Gastroesophageal sphincter (tissue), 3 donors: ENCODE measurements around the gene RAMAC.

Source experiments
- CTCF ChIP-seq, 4 experiments: fragments of 200-600 bp in 2 of 4; fragments of 450-650 bp in 2 of 4; sonication (generic) in 1 of 4; IDR thresholded peaks; one replicate each; pipeline ENCODE4 v1.5.1; 2017 to 2019; ENCODE audit warnings: antibody characterized with exemption in 4 of 4, mild to moderate bottlenecking in 2 of 4, moderate library complexity in 2 of 4
- EP300 ChIP-seq: sonication (generic); formaldehyde crosslinking; IDR thresholded peaks from one replicate; pipeline ENCODE4 v1.6.1; 2017; ENCODE audit warnings: antibody characterized with exemption, mild to moderate bottlenecking
- POLR2A ChIP-seq, 2 donors: fragments of 450-650 bp; IDR thresholded peaks; one replicate each; pipeline ENCODE4 v1.6.1; 2017; ENCODE audit warnings: antibody characterized with exemption in 2 of 2, mild to moderate bottlenecking in 2 of 2, moderate library complexity in 1 of 2
- POLR2AphosphoS5 ChIP-seq: sonication (generic); formaldehyde crosslinking; IDR thresholded peaks from one replicate; pipeline ENCODE4 v1.6.1; 2017; ENCODE audit warnings: antibody characterized with exemption

- no peak for TF ChIP-seq CTCF (IDR thresholded peaks at IDR 0.05)
- no peak for TF ChIP-seq POLR2A (IDR thresholded peaks at IDR 0.05)
- TF ChIP-seq POLR2AphosphoS5: no peak
- TF ChIP-seq EP300: no peak
These were observed 14.6 kb upstream of the RAMAC start for GRCh38 chr15:82971218-82971984.
